Smooth muscle cell (in vitro differentiated cells): Measurements from ENCODE around the gene RNU6-9. TPM values are rescaled to one million over a fixed set of nuclear protein-coding genes. Genes with fewer than 3 reads are reported as not detected.

Experiments used
- DNase-seq: peaks from one replicate; lab custom pipeline; 2025; ENCODE audit not compliant: unreplicated experiment; lab: John Stamatoyannopoulos, UW
- H2AFZ ChIP-seq: fragments of 200-600 bp; sonication (generic); 2 replicates; pipeline ENCODE4 v1.6.0; 2016; ENCODE audit warnings: antibody characterized with exemption, low read depth, mild to moderate bottlenecking
- H3F3A ChIP-seq: fragments of 200-600 bp; sonication (generic); 2 replicates; pipeline ENCODE4 v1.6.0; 2017; ENCODE audit warnings: antibody characterized with exemption, low read depth
- H3K27ac ChIP-seq: fragments of 200-600 bp; sonication (generic); 2 replicates; pipeline ENCODE4 v1.5.1; 2016; ENCODE audit warnings: low read depth, mild to moderate bottlenecking
- H3K27me3 ChIP-seq: fragments of 200-600 bp; sonication (generic); 2 replicates; pipeline ENCODE4 v1.6.1; 2016; ENCODE audit warnings: low read depth, mild to moderate bottlenecking
- H3K36me3 ChIP-seq: fragments of 200-600 bp; sonication (generic); 2 replicates; pipeline ENCODE4 v1.5.1; 2016; ENCODE audit warnings: low read depth
- H3K4me1 ChIP-seq: fragments of 200-600 bp; sonication (generic); 2 replicates; pipeline ENCODE4 v1.5.1; 2016; ENCODE audit warnings: low read depth
- H3K4me2 ChIP-seq: fragments of 200-600 bp; sonication (generic); 2 replicates; pipeline ENCODE4 v1.6.0; 2016; ENCODE audit warnings: mild to moderate bottlenecking
- H3K4me3 ChIP-seq: fragments of 200-600 bp; sonication (generic); 2 replicates; pipeline ENCODE4 v1.5.1; 2016; ENCODE audit warnings: mild to moderate bottlenecking
- H3K79me2 ChIP-seq: fragments of 200-600 bp; sonication (generic); 2 replicates; pipeline ENCODE4 v1.6.0; 2016; ENCODE audit warnings: low read depth, mild to moderate bottlenecking
- H3K9ac ChIP-seq: fragments of 200-600 bp; sonication (generic); 2 replicates; pipeline ENCODE4 v1.6.0; 2016; ENCODE audit warnings: low read depth
- H3K9me3 ChIP-seq: fragments of 200-600 bp; sonication (generic); replicated peaks from 2 replicates; pipeline ENCODE4 v1.5.1; 2016; ENCODE audit warnings: low read depth
- H4K20me1 ChIP-seq: fragments of 200-600 bp; sonication (generic); 2 replicates; pipeline ENCODE4 v1.6.0; 2016; ENCODE audit warnings: low read depth
- CTCF ChIP-seq: fragments of 200-600 bp; sonication (generic); IDR thresholded peaks from 2 replicates; pipeline ENCODE4 v1.5.1; 2017; ENCODE audit warnings: borderline replicate concordance, mild to moderate bottlenecking, antibody characterized with exemption; ENCODE audit not compliant: insufficient read depth, poor library complexity, severe bottlenecking
- WGBS: methylation state at CpG from one replicate; pipeline ENCODE4 v1.1.7; 2016; ENCODE audit warnings: low lambda C conversion rate; 5-methylcytosine and 5-hydroxymethylcytosine counted together
- polyA plus RNA-seq: library from polyadenylated mRNA; unstranded; fragments of >200 nt; fragmentation: Nextera tagmentation; extraction: Ambion mirVana; gene quantifications from 2 replicates; pipeline ENCODE4 v1.2.1, GENCODE V29; 2016
- total RNA-seq: library from RNA; depleted of rRNA; stranded (reverse); fragments of >200 nt; gene quantifications from 2 replicates; pipeline ENCODE4 v1.2.3, GENCODE V29; 2014

RNU6-9 gene
- total and polyA plus RNA-seq, 2 experiments from 2014 or later, result not detected

- no peak within 1 kb of the TSS for H2AFZ ChIP-seq
- no peaks in the 10 kb centered on the region for H3K36me3 ChIP-seq
- peak within 1 kb of the TSS; percentile 68 for H3K4me2 ChIP-seq
- no peaks in the 10 kb centered on the region for H3K79me2 ChIP-seq
- TF ChIP-seq CTCF, result no peak
- H3K4me3 ChIP-seq, result peak within 1 kb of the TSS; percentile 21
- no peaks in the 10 kb centered on the region for H3K9me3 ChIP-seq
- H3K27me3 ChIP-seq, result peaks cover 33% of the 10 kb centered on the region
- H3F3A ChIP-seq, result no peaks in the 10 kb centered on the region
- H3K4me1 ChIP-seq, result no peaks in the 10 kb centered on the region
- 81% methylated on average over 19 of the region's 24 CpGs for WGBS
- no peak within 1 kb of the TSS for H3K27ac ChIP-seq
- no peaks in the 10 kb centered on the region for H4K20me1 ChIP-seq
- DNase-seq, result no peak
- H3K9ac ChIP-seq, result no peak within 1 kb of the TSS
Measured at GRCh38 chr19:858868-859843, 34.1 kb upstream of the RNU6-9 start, which contains the start of gene CFD. TSS of gene CFD (plus strand) at chr19:859664. CDS start at chr19:859690, 26 bp downstream.

GRCh38 chr19:861141-861755 lies 32.0 kb upstream of the RNU6-9 start:
- no peak for DNase-seq
- Histone ChIP-seq H3K79me2 (no peaks in the 10 kb centered on the region), H3K4me1 (no peaks in the 10 kb centered on the region), H3K9me3 (no peaks in the 10 kb centered on the region), H3K27me3 (peaks cover 33% of the 10 kb centered on the region), H3K36me3 (no peaks in the 10 kb centered on the region), H2AFZ (no peak overlapping the region), H4K20me1 (no peaks in the 10 kb centered on the region), H3F3A (no peaks in the 10 kb centered on the region), H3K27ac (no peak overlapping the region), H3K4me3 (no peak overlapping the region), H3K9ac (no peak overlapping the region), H3K4me2 (no peak overlapping the region)
- no CpG with 5 or more reads among the region's 35 CpGs for WGBS
- no peak for TF ChIP-seq CTCF

- Histone ChIP-seq H3K4me1 (no peaks in the 10 kb centered on the region), H3K9me3 (no peaks in the 10 kb centered on the region), H3K9ac (no peak overlapping the region), H3K36me3 (no peaks in the 10 kb centered on the region), H4K20me1 (no peaks in the 10 kb centered on the region), H3K4me3 (no peak overlapping the region), H3K27me3 (peaks cover 33% of the 10 kb centered on the region), H3F3A (no peaks in the 10 kb centered on the region), H3K4me2 (no peak overlapping the region), H2AFZ (no peak overlapping the region), H3K79me2 (no peaks in the 10 kb centered on the region), H3K27ac (no peak overlapping the region)
- DNase-seq, result no peak
- WGBS, result 7% methylated on average over 34 of the region's 60 CpGs
- no peak for TF ChIP-seq CTCF
Measured at GRCh38 chr19:861756-862580, 31.3 kb upstream of the RNU6-9 start.
